SK-N-MC (cell line): ENCODE measurements around the gene SLC9A1.

Source experiments
- EZH2 ChIP-seq: fragments of 200-600 bp; sonication (generic); IDR thresholded peaks from one replicate; pipeline ENCODE4 v1.6.1; 2017; ENCODE audit warnings: antibody characterized with exemption
- POLR2AphosphoS5 ChIP-seq: IDR thresholded peaks from 2 replicates; pipeline ENCODE4 v1.6.1; 2012; ENCODE audit warnings: mild to moderate bottlenecking, low read depth, low read length, borderline replicate concordance

DNA sequence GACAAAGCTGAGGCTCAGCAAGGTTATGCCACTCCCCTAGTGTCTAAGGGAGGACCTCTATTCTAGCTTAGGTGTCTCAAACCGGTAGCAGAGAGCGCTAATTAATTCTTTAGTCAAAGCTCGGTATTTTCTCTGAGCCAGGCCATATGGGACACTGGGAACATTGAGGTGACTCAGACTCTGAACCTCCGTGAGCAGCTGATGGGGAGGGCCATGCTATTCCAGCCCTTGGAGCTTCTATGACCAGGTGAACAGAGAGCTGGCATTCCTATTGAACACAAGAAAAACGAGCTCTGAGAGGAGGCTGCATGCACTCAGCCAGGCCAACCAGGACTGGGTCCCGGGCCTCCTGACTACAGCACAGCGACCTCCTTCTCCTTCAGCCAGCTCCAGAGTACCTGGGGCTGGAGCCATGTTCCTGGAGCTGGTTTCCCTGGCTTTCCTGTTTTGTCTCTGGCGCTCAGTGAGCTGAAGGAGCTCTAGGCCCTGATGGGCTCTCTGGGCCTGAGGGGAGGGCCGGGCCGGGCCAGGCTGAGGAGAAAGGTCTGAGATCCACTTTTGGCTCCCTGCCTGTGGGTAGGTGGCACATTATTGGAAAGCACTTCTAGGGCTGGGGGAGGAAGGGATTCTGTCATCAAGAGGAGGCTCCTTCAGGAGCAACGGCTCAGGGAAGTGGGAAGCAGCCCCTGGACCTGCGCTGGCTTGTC lies 37.0 kb downstream of the SLC9A1 start:
- TF ChIP-seq EZH2 (no peak), POLR2AphosphoS5 (no peak)
